Natural killer cell (primary cell): ENCODE data around the gene VCAN. TPM values are rescaled to one million over a fixed set of nuclear protein-coding genes. Genes with fewer than 3 reads are reported as not detected.

ENCODE experiments used
- ATAC-seq, 3 donors: fragments of 150-1000 bp in 2 of 3; fragments of 200-7000 bp in 1 of 3; cut with Tn5 transposase; 1 replicate in 1 of 3; 2 replicates in 2 of 3; pipeline ENCODE4 v1.10.0; 2021; ENCODE audit warnings: mild to moderate bottlenecking in 2 of 3, moderate library complexity in 2 of 3
- DNase-seq, 2 donors: peaks; one replicate each; pipeline versions ENCODE4 v3.0.0 to v3.0.0-alpha.2; 2013 to 2021; ENCODE audit warnings: mixed read lengths in 1 of 2
- H3K27ac ChIP-seq: one replicate; pipeline ENCODE4 v1.5.1; 2013; ENCODE audit warnings: mild to moderate bottlenecking, low read length
- H3K27me3 ChIP-seq: one replicate; pipeline ENCODE4 v1.6.1; 2013; ENCODE audit warnings: low read length; ENCODE audit not compliant: control insufficient read depth, insufficient read depth
- H3K36me3 ChIP-seq: one replicate; pipeline ENCODE4 v1.6.1; 2013; ENCODE audit warnings: low read length; ENCODE audit not compliant: control insufficient read depth, insufficient read depth
- H3K4me1 ChIP-seq: one replicate; pipeline ENCODE4 v1.6.1; 2013; ENCODE audit warnings: low read length; ENCODE audit not compliant: control insufficient read depth, insufficient read depth
- H3K4me3 ChIP-seq: one replicate; pipeline ENCODE4 v1.5.1; 2013; ENCODE audit warnings: low read length
- H3K9me3 ChIP-seq: one replicate; pipeline ENCODE4 v1.6.1; 2013; ENCODE audit warnings: low read length; ENCODE audit not compliant: control insufficient read depth, insufficient read depth
- H3K27ac Mint-ChIP-seq, 2 donors: one replicate each; pipeline ENCODE4 v1.8.0; 2022; ENCODE audit warnings: mild to moderate bottlenecking in 2 of 2, mixed read lengths in 2 of 2, moderate library complexity in 1 of 2
- H3K27me3 Mint-ChIP-seq, 2 donors: one replicate each; pipeline ENCODE4 v1.8.0; 2022; ENCODE audit warnings: low read depth in 2 of 2, mixed read lengths in 2 of 2
- H3K36me3 Mint-ChIP-seq: one replicate; pipeline ENCODE4 v1.8.0; 2022; ENCODE audit warnings: mixed read lengths
- H3K4me1 Mint-ChIP-seq, 2 donors: one replicate each; pipeline ENCODE4 v1.8.0; 2022; ENCODE audit warnings: mixed read lengths in 2 of 2
- H3K4me3 Mint-ChIP-seq: one replicate; pipeline ENCODE4 v1.8.0; 2022; ENCODE audit warnings: mild to moderate bottlenecking, moderate library complexity, mixed read lengths
- H3K9me3 Mint-ChIP-seq, 2 donors: one replicate each; pipeline ENCODE4 v1.8.0; 2022; ENCODE audit warnings: mixed read lengths in 2 of 2
- WGBS: methylation state at CpG from one replicate; pipeline ENCODE4 v1.1.7; 2013; ENCODE audit warnings: missing lambda C conversion rate; ENCODE audit not compliant: insufficient coverage; 5-methylcytosine and 5-hydroxymethylcytosine counted together
- intact Hi-C: fragments of 100-400 bp; cut with micrococcal nuclease; formaldehyde crosslinking; loops from one replicate; pipeline ENCODE4 v1.14.2; 2022
- total RNA-seq, 4 donors: library from RNA; stranded (reverse); fragments of 120-200 nt in 1 of 4; gene quantifications; one replicate each; pipeline versions ENCODE4 v1.2.3 to v1.2.4, GENCODE V29; 2013 to 2022
- TF ChIP-seq, protein P1 (sequence below): fragments of 200-600 bp; IDR thresholded peaks from one replicate; pipeline ENCODE4 v1.8.0; 2022; ENCODE audit warnings: antibody characterized with exemption

The VCAN gene
- total RNA-seq, 3 donors from 2014 or later (not counting 1 experiment from before 2014, with no cell fraction given): 2.3 to 60.1 (median 28.4) TPM

- no peak for ATAC-seq
Observed at GRCh38 chr5:83507431-83507830, 35.9 kb downstream of the VCAN start.

DNA sequence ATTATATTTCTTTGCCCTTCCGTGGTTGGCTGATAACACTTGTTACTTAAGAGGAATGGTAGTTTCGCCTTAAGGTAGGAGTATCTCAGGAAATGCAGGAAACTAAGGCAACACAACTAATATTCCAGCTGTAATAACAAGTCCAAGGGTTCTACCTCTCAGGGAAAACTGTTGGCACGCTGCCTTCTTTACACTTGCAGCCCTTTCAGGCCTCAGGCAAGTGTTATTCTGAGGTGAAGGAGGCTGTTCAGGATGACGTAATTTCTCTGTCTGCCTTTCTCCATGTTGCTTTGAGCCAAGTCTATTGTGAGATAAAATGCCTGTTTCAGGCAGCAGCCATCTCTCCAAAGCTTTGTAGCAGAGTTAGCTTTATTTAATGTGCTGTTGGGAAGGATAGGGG lies 38.0 kb downstream of the VCAN start:
- Histone ChIP-seq H3K27me3 (no peaks in the 10 kb centered on the region), H3K4me1 (no peaks in the 10 kb centered on the region), H3K9me3 (no peaks in the 10 kb centered on the region), H3K27ac (no peak overlapping the region), H3K36me3 (no peaks in the 10 kb centered on the region), H3K4me3 (no peak overlapping the region)
- ATAC-seq (no peak), DNase-seq (no peak)
- Mint-ChIP-seq H3K4me1 (peaks cover 0 to 5% of the 10 kb centered on the region in 2 donors), H3K27ac (no peak overlapping the region), H3K27me3 (no peaks in the 10 kb centered on the region), H3K36me3 (no peaks in the 10 kb centered on the region), H3K9me3 (peaks cover 0 to 5% of the 10 kb centered on the region in 2 donors), H3K4me3 (no peak overlapping the region)
- intact Hi-C loops: no loop called here
- TF ChIP-seq, protein P1, sequence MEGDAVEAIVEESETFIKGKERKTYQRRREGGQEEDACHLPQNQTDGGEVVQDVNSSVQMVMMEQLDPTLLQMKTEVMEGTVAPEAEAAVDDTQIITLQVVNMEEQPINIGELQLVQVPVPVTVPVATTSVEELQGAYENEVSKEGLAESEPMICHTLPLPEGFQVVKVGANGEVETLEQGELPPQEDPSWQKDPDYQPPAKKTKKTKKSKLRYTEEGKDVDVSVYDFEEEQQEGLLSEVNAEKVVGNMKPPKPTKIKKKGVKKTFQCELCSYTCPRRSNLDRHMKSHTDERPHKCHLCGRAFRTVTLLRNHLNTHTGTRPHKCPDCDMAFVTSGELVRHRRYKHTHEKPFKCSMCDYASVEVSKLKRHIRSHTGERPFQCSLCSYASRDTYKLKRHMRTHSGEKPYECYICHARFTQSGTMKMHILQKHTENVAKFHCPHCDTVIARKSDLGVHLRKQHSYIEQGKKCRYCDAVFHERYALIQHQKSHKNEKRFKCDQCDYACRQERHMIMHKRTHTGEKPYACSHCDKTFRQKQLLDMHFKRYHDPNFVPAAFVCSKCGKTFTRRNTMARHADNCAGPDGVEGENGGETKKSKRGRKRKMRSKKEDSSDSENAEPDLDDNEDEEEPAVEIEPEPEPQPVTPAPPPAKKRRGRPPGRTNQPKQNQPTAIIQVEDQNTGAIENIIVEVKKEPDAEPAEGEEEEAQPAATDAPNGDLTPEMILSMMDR: no peak
- WGBS: 84% methylated on average over 2 of the region's 4 CpGs

More at GRCh38 chr5:83507431-83507830, 35.9 kb downstream of the VCAN start:
- intact Hi-C loops: no loop called here
- WGBS: 91% methylated on average over 1 of the region's 1 CpG
- no peak overlapping the region for H3K4me3 ChIP-seq
- no peaks in the 10 kb centered on the region for H3K36me3 ChIP-seq
- no peak for DNase-seq
- H3K9me3 ChIP-seq: no peaks in the 10 kb centered on the region
- no peaks in the 10 kb centered on the region for H3K27me3 Mint-ChIP-seq
- H3K36me3 Mint-ChIP-seq: no peaks in the 10 kb centered on the region
- TF ChIP-seq, protein P1: no peak
- H3K27me3 ChIP-seq: no peaks in the 10 kb centered on the region
- no peak overlapping the region for H3K27ac Mint-ChIP-seq
- no peaks in the 10 kb centered on the region for H3K4me1 ChIP-seq
- peaks cover 0 to 5% of the 10 kb centered on the region in 2 donors for H3K4me1 Mint-ChIP-seq
- no peak overlapping the region for H3K27ac ChIP-seq
- peaks cover 0 to 5% of the 10 kb centered on the region in 2 donors for H3K9me3 Mint-ChIP-seq
- no peak overlapping the region for H3K4me3 Mint-ChIP-seq

GRCh38 chr5:83510260-83510659 lies 38.7 kb downstream of the VCAN start:
- Mint-ChIP-seq H3K9me3 (peaks cover 0 to 5% of the 10 kb centered on the region in 2 donors), H3K4me1 (peaks cover 0 to 5% of the 10 kb centered on the region in 2 donors), H3K27me3 (no peaks in the 10 kb centered on the region), H3K27ac (no peak overlapping the region), H3K36me3 (no peaks in the 10 kb centered on the region), H3K4me3 (no peak overlapping the region)
- Histone ChIP-seq H3K27ac (no peak overlapping the region), H3K4me1 (no peaks in the 10 kb centered on the region), H3K27me3 (no peaks in the 10 kb centered on the region), H3K4me3 (no peak overlapping the region), H3K36me3 (no peaks in the 10 kb centered on the region), H3K9me3 (no peaks in the 10 kb centered on the region)
- intact Hi-C loops: no loop called here
- TF ChIP-seq, protein P1: no peak
- no CpG with 5 or more reads among the region's 1 CpG for WGBS
- ATAC-seq: no peak
- no peak for DNase-seq

DNA sequence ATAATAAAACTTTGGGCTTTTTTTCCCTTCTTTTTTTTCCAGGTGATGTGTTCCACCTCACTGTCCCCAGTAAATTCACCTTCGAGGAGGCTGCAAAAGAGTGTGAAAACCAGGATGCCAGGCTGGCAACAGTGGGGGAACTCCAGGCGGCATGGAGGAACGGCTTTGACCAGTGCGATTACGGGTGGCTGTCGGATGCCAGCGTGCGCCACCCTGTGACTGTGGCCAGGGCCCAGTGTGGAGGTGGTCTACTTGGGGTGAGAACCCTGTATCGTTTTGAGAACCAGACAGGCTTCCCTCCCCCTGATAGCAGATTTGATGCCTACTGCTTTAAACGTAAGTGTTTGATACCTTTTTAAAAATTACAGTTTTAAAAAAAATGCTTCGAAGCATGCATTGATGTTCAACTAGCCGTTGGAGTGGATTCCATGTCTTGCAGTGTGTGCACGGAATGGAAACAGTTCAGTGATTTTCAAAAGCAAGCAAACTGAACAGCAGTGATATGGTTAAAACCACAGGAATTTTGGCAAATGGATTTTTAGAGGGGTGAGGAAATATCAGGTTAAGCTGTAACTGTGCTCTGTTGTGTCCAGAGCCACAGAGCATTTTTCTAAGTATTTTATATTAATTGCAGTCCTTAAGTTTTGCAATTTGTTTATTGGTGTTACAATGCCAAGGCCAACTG lies 40.7 kb downstream of the VCAN start:
- no peak for DNase-seq
- Mint-ChIP-seq H3K36me3 (no peaks in the 10 kb centered on the region), H3K27me3 (no peaks in the 10 kb centered on the region), H3K4me3 (no peak overlapping the region), H3K9me3 (no peaks in the 10 kb centered on the region), H3K4me1 (peaks cover 0 to 5% of the 10 kb centered on the region in 2 donors), H3K27ac (no peak overlapping the region)
- no peaks in the 10 kb centered on the region for H3K36me3 ChIP-seq
- TF ChIP-seq, protein P1: no peak
- no peak overlapping the region for H3K4me3 ChIP-seq
- no peaks in the 10 kb centered on the region for H3K9me3 ChIP-seq
- ATAC-seq: no peak
- H3K4me1 ChIP-seq: no peaks in the 10 kb centered on the region
- whole genome bisulfite sequencing: 91% methylated on average over 13 of the region's 13 CpGs
- intact Hi-C loops: no loop called here
- no peak overlapping the region for H3K27ac ChIP-seq
- H3K27me3 ChIP-seq: no peaks in the 10 kb centered on the region
